ENCODE measurements around the gene VPS37C.

Gene VPS37C

DNA sequence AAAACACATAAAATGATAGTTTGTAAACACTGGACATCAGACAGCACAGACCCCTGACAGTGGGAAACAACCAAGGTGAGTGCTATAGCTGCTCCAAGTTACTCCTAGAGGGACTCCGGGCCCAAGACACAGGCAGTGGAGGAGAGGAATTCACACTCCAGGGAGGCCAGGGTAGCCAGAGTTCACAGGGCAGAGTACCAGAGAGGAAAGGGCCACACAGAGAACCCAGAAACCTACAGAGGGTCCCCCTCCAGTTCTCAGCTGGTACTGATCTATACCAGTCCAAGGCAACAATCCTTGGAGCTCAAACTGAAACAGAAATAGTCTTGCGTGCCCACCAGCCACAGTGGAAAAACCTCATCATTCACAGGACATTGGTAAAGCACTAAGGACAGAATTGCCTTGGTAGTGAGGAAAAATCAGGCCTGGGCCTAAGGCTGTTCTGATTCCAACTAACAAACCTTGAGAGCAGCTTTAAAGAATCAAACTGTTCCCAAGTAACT lies 7.6 kb downstream of the VPS37C start:
- DNase-seq (ENCODE audit: low spot score): no peak

DNA sequence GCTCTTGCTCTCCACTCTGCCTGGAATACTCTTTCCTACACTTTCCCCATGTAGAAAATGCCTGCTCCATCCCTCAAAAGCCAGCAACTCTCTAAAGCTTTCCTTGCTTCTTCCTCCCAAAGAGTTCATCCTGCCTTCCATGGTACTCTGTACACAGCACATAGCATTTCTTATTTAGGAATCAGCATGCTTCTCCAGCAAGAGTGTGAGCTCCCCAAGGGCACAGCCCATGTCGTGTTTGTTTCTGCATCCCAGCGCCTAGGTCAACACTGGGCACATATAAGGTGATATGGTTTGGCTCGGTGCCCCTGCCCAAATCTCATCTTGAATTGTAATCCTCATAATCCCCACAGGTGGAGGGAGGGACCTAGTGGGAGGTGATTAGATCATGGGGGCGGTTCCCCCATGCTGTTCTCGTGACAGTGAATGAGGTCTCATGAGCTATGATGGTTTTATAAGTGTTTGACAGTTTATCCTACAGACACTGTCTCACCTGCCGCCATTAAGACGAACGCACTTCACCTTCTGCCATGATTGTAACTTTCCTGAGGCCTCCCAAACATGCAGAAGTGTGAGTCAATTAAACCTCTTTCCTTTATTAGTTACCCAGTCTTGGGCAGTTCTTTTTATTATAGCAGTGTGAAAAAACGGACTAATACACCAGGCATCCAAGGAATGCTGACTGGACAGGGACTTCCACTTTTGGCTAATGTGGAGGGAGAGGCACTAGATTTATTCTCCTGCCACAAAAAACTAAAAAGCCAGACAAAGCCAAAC lies 8.2 kb downstream of the VPS37C start:
- DNase-seq (ENCODE audit: low spot score): no peak

DNA sequence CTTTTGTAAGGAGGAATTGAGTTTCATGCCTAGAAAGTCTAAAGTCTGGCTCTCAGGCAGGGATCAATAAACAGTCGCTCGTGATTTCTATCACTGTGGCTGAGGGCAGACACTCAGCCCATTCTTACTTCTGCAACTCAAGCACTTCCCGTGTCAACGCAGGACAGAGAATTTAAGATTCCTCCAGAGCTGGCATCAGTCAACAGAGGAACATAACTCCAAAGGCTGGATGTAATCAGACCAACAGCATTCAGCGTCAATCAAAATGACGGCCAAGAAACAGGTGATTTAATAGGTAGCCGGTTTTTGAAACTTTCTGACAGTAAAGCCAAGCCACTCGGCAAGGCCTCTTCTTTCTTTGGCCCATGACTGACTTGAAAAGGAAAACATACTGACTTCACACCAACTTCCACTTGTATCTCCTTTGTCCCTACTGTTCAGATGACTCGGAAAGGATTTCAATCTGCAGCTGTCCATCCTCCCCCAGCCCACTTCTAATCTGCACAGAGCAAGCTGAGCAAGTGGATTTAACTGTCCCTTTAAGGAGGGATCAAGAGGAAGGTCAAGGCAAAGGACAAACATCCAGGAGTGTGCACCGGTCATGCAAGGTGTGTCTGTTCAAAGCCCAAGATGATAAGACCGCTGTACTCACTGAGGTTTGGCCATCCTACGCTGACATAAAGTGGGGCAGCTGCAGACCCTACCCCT lies 9.5 kb downstream of the VPS37C start:
- no peak for DNase-seq (ENCODE audit: low spot score)

GRCh38 chr11:61150706-61151544 lies 10.3 kb downstream of the VPS37C start:
- no peak for DNase-seq (ENCODE audit: low spot score)

- DNase-seq (ENCODE audit: low spot score): no peak
These were observed 11.3 kb downstream of the VPS37C start for GRCh38 chr11:61149624-61150615.

GRCh38 chr11:61147791-61148620 lies 13.2 kb downstream of the VPS37C start:
- no peak for DNase-seq (ENCODE audit: low spot score)

DNA sequence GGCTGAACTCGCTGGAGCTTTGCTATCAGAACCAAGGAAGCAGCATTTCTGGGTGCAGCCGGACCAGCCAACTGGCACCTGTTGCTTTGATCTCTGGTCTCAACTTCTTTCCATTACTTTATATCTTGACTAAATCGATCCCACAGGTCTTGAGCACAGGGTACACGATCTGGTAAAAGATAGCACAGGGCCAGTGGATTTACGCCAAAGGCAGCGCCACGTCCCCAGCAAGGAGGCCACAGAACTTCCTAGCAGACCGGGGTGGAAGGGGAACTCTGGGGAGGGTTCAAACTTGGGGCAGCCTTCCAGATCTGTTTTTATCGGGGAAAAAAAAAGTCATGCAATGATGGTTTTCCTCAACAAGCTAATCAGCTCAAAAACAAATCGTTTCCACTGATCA lies 14.0 kb downstream of the VPS37C start:
- no peak for DNase-seq (ENCODE audit: low spot score)

- no peak for DNase-seq (ENCODE audit: low spot score)
These were observed 14.8 kb downstream of the VPS37C start for GRCh38 chr11:61146416-61146815.

- no peak for DNase-seq (ENCODE audit: low spot score)
These were observed 15.8 kb downstream of the VPS37C start for GRCh38 chr11:61145228-61146005.

DNA sequence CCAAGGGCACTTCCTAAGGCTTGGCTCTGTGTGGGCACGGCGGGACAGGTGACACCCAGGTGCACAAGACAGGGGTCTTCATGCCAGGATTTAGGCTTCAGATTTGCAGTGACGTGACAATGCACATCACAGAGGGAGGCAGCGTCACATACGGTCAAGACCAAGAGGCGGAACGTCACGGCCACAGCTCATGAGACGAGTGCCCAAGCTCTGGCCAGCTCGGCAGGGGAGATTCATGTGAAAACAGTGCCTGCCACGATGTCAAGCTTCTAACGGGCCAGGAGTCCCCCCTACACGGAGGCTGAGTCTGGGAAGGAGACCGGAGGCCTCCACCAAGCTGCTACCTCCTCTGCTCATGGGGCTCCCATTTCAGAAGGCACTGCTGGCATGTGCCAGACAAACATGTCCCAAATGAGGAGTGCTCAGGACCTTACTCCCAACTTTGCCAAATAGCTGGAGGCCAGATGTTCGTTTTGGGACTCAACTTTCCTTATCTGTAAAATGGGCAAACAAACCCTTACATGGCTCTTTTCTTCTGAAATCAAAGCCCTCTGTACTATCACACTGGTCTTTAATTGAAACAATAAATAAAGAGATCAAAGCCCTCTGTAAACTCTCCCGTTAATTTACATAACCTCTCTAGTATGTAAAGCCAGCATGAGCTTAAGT lies 16.6 kb downstream of the VPS37C start:
- DNase-seq (ENCODE audit: low spot score): no peak

DNA sequence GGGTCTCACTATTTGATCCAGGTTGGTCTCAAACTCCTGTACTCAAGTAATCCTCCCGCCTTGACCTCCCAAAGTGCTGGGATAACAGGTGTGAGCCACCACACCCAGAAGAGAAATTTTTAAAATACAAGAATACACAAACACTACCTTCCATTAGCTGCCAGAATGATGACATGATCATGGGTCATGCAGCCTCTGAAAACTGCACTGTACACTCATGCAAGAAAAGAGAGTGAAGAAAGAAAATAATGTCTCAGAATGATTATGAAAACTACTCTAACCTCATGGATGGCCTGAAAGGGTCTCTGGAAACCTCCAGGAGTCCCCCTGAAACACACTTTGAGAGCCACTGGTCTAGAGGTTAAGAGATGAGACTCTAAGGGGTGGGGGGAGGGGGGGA lies 18.8 kb downstream of the VPS37C start:
- no peak for DNase-seq (ENCODE audit: low spot score)

DNA sequence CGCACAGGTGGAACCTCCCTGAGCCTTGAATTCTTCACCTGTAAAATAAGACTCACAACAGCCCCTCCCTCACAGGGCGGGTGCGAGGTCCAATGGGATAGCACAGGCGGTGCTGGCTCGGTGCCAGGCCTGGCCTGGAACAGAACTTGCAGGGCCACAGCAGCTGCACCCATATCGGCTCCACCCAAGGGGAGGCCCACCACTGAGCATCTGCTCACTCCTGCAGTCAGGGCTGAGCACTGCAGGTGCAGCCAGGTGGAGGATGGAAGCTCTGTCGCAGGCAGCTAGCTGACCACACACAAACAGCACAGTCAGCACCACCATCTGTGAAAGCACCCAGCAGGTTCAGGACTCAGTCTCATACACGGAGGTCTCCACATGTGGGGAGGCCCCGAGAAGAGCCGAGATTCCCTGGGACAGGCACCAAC lies 19.6 kb downstream of the VPS37C start:
- no peak for DNase-seq (ENCODE audit: low spot score)

DNA sequence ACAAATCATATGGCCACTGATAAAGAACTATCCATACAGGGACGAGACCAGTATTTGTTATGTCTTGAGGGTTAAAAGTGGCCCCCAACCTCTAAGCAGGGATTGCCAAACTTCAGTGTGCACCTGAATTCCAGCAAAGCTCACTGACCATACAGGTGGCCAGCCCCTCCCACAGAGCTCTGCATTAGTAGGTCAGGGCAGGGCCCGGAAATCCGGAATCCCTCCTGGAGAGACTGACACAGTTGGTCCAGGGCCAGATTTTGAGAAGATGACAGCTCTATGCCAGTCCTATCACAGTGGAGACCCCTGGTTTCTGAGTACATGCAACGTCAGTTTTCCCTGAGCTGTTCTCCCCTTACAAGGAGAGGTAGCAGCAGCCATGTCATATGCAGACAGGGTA lies 20.8 kb downstream of the VPS37C start:
- DNase-seq (ENCODE audit: low spot score): no peak

DNA sequence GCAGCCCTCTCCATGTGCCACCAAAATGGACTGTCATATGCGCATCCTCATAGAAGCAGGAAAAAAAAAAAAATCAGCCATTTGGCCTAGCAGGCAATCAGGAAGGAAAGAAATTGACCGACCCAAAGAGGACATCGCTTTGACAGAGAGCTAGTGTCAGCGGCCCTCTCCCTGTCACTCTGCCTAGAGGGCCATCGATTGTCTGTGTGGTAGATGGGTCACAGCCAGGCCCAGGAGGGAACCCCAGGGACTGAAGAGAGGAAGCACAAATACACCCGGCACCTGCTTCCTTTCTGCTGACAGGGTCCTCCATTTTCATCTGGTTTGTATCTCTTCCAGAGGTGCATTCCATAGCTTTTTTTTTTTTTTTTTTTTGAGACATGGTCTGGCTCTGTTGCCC lies 21.8 kb downstream of the VPS37C start:
- no peak for DNase-seq (ENCODE audit: low spot score)

DNA sequence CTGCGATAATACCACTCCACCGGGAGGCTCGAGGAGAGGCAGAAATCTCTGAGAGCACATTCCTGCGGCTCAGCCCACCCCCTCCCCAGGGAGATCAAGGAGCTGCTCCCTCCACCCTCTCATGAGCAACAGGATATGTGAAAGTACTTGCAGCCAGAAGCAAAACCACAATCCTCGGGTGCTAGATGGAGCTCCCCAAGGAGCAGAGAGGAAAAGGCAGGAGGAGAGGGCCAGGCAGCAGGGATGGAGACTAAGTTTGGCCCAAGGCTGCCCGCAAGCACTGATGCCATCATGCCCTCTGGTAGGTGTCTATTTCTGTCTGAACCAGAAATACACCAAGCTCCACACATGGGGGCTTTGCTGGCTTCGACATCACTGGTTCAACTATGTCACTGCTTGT lies 22.3 kb downstream of the VPS37C start:
- DNase-seq (ENCODE audit: low spot score): no peak

DNA sequence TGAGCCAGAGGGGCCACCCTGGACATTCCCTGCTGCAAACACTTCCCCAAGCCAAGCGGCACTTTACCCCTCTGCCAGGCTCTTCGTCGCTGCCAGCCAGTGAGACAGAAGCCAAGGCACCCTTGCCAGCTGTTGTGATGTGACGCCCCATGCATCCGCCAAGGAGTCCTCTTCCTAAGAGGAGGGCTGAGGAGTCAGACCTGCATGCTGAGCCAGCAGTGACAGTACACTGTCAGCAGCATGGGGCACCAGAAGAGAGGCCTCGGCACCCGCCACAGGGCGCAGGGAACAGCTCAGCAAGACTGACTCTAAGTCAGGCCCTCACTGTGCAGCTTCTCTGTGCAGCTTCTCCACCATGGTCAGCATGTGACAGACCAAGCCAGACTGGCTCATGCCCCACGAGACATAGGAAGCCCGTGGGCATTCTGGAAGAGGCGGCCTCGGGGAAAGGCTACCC lies 26.4 kb downstream of the VPS37C start:
- no peak for DNase-seq (ENCODE audit: low spot score)

DNA sequence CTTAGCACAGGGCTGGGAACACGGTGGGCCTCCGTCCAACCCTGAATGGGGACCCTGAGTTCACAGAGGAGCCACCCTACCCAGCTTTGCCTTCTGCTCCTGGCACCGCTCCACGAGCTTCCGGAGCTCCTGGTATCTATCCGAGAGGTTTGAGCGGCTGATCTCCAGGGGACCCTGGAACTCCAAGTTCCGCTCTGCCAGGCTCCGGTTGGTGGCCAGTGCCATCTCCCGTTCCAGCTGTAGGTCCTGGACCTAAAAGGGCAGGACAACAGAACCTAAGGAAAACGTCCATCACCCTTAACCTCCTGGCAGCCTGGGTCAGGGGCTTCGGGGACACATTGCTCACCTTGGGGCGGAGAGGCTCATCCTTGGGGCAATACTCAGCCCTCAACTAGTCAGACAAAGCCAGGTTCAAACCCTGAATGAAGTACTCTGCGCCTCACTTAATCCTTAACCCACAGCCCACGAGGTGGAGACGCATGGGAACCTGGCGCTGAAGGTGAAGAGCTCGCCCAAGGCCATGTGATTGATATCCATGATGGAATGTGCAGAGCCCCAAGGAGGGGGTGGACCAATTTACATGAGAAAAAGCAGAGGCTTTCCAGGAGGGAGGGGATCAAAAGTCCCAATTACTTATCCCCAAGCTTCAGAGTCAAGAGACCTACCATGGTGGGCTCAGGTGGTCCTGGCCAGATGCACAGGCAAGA lies 27.1 kb downstream of the VPS37C start:
- no peak for DNase-seq (ENCODE audit: low spot score)

- DNase-seq (ENCODE audit: low spot score): no peak
These were observed 28.1 kb downstream of the VPS37C start for GRCh38 chr11:61133145-61133544.

Measured in HuH-7.5 (cell line).